ENCODE measurements around the gene MYO5B.
"Not testable (repeated sequence)": the region's sequence is repeated elsewhere in the genome, so short reads cannot be mapped to it uniquely, and the experiment has no call there.

The MYO5B gene

DNA sequence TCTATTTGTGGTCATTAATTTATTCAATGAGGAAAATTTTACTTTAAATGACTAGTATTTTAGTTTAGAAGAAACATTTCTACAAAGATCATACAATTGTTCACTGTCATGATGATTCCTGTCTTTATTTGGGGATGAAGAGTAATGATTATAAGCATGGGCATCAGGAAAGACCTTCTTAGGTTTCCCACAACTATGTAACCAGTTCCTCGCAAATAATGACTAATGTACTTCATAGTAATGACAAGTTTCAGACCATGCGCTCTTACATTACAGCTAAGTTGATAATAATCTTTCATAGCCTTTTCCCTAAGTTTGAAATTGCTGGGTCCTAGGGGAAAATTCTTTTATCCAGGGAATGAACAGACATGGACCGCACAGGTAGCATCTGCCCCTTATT lies 90.5 kb downstream of the MYO5B start:
- TF ChIP-seq, protein P1, sequence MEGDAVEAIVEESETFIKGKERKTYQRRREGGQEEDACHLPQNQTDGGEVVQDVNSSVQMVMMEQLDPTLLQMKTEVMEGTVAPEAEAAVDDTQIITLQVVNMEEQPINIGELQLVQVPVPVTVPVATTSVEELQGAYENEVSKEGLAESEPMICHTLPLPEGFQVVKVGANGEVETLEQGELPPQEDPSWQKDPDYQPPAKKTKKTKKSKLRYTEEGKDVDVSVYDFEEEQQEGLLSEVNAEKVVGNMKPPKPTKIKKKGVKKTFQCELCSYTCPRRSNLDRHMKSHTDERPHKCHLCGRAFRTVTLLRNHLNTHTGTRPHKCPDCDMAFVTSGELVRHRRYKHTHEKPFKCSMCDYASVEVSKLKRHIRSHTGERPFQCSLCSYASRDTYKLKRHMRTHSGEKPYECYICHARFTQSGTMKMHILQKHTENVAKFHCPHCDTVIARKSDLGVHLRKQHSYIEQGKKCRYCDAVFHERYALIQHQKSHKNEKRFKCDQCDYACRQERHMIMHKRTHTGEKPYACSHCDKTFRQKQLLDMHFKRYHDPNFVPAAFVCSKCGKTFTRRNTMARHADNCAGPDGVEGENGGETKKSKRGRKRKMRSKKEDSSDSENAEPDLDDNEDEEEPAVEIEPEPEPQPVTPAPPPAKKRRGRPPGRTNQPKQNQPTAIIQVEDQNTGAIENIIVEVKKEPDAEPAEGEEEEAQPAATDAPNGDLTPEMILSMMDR (IDR thresholded peaks at IDR 0.05; ENCODE audit: low read depth, low read length) = no peak
- no peak for DNase-seq (ENCODE audit: low read depth, low spot score)
- in situ Hi-C loops (cut with HindIII; ENCODE audit: low sequenced_read_pairs) = no loop called here
- no peak overlapping the region for H3K4me3 ChIP-seq (ENCODE audit: low read depth, low read length)

DNA sequence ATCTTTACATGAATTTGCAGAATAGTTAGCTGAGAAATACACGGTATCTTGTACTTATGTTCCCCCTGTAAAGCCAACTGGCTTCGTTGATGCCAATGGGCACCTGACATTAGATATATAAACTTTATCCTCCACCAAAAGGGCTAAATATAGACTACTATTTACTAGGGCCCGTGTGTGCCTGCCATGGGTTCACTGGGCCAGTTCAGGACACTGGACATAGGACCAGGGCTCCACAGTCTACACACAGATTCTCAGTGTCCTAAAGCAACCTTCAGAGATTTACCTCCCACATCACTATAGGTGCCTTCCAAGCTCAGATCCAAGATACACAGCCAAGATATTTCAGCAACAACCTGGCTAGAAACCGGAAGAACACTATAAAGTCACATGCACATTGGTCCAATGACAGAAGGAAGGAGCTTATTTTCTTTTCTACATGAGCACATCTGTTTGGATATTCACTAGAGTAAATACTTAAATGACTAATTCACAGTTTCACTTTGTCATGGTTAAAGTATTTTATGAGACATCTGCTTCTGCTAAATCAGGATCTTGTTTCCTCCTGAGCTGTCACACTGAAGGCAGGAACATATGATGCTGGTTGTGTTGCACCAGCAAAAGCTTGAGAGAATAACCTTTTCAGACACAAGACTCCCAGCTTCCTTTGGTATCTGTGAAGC lies 95.1 kb downstream of the MYO5B start:
- peak; percentile 52 for DNase-seq (ENCODE audit: low read depth, low spot score)
- H3K4me3 ChIP-seq (ENCODE audit: low read depth, low read length) = no peak overlapping the region
- TF ChIP-seq, protein P1 (IDR thresholded peaks at IDR 0.05; ENCODE audit: low read depth, low read length) = no peak
- in situ Hi-C loops (cut with HindIII; ENCODE audit: low sequenced_read_pairs) = no loop called here

DNA sequence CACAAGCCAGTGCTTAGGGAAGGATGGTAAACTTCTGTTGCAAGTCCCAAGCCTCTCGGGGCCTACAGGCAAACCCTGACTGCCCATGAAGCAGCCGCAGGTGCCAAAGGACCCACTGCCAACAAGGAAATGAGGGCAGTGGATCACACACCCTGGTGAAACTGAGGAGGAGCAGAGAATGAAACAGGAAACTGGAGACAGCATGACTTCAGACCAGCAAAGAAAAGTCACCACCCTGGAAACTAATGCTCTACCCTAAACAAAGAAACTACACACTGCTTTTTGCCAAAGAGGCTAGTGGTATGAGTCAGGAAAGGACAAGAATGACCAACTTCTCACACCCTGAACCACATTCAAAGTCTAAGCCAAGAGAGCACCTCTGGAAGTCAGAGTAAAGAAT lies 97.2 kb downstream of the MYO5B start:
- DNase-seq (ENCODE audit: low read depth, low spot score) = peak; percentile 32
- TF ChIP-seq, protein P1 (IDR thresholded peaks at IDR 0.05; ENCODE audit: low read depth, low read length) = no peak
- in situ Hi-C loops (cut with HindIII; ENCODE audit: low sequenced_read_pairs) = no loop called here
- H3K4me3 ChIP-seq (ENCODE audit: low read depth, low read length) = no peak overlapping the region

DNA sequence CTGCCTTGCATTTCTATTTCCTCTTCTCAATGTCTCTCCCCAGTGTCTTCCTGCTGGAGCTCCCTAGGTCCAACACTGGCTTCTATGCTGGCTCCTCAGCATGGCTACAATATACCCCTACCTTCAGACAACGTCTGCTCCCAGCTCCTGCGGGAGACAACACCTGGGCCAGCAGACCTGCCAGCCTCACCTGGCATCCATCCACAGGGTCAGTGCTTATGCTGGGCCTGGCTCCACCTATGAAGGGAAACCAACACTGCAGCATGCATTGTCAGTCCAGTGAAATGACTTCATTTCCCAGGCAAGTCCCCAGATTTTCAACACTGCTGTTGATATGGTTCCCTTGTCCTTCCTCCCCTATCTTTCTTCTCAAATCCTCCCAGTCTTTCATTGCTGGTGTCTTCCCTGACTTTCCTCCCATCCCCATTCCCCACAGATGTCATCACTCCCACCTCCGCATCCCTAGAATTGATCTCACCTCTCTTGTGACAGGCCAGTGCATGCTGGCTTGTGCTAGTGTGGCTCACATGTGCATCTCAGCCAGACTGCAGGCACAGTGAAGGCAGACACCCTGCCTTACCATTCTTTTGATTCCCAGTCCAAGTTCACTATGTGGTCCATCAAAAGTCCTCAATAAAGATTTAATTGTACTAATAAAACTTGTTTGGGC lies 98.0 kb downstream of the MYO5B start:
- DNase-seq (ENCODE audit: low read depth, low spot score) = no peak
- TF ChIP-seq, protein P1 (IDR thresholded peaks at IDR 0.05; ENCODE audit: low read depth, low read length) = no peak
- H3K4me3 ChIP-seq (ENCODE audit: low read depth, low read length) = no peak overlapping the region
- in situ Hi-C loops (cut with HindIII; ENCODE audit: low sequenced_read_pairs) = no loop called here

DNA sequence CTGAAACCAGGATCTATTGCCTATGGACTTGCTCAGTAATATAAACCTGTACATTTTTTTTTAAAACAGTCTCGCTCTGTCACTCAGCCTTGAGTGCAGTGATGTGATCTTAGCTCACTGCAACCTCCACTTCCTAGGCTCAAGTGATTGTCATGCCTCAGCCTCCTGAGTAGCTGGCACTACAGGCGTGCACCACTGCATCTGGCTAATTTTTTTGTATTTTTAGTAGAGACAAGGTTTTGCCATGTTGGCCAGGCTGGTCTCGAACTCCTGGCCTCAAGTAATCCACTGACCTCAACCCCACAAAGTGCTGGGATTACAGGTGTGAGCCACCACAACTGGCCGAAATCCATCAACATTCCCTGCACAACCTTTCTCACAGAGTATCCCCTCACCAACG lies 100.2 kb downstream of the MYO5B start:
- in situ Hi-C loops (cut with HindIII; ENCODE audit: low sequenced_read_pairs) = not testable (repeated sequence)

DNA sequence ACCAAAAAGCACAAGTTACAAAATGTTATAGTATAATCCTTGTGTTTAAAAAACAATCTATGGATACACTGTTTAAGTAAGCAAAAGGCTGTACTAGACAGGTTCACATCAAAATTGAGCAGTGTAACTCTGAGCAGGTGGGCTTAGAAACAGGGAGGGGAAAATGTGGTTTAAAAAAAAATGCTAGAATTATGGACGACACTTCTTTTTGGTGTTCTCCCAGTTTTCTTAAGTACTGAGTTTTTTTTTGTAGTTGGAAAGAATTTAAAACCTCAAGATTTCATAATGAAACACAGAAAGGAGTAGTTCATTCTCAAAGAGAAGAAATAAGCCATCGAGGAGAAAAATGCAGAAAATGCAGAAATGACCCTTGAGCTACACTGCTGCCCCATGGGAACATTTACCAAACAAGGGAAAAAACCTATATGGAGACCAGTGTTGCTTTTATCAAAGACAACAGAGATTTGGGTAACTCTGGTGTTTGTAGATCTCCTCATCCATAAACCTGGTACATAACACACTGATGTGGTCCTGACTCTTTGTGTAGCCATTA lies 100.7 kb downstream of the MYO5B start:
- DNase-seq (ENCODE audit: low read depth, low spot score) = no peak
- TF ChIP-seq, protein P1 (IDR thresholded peaks at IDR 0.05; ENCODE audit: low read depth, low read length) = no peak
- H3K4me3 ChIP-seq (ENCODE audit: low read depth, low read length) = no peak overlapping the region
- in situ Hi-C loops (cut with HindIII; ENCODE audit: low sequenced_read_pairs) = no loop called here

More for the DNA sequence above, 100.2 kb downstream of the MYO5B start:
- H3K4me3 ChIP-seq (ENCODE audit: low read depth, low read length); DNase-seq (ENCODE audit: low read depth, low spot score): not testable (repeated sequence)

All from astrocyte of the spinal cord (primary cell).